Cardiac muscle cell (in vitro differentiated cells and primary cell): Measurements from ENCODE around the gene FAM89B. TPM values are rescaled to one million over a fixed set of nuclear protein-coding genes. Genes with fewer than 3 reads are reported as not detected.

Experiments
- DNase-seq, 2 donors: peaks; one replicate each; pipeline versions ENCODE4 v3.0.0 to v3.0.0-alpha.2; 2010 to 2017; ENCODE audit warnings: low read depth in 1 of 2, low spot score in 1 of 2
- H3K27ac ChIP-seq: fragments of 200-600 bp; sonication (generic); 2 replicates; pipeline ENCODE4 v1.5.1; 2016
- H3K27me3 ChIP-seq: fragments of 200-600 bp; sonication (generic); 2 replicates; pipeline ENCODE4 v1.6.0; 2016; ENCODE audit warnings: control low read depth
- H3K36me3 ChIP-seq: fragments of 200-600 bp; sonication (generic); 2 replicates; pipeline ENCODE4 v1.5.1; 2016; ENCODE audit warnings: control low read depth
- H3K4me1 ChIP-seq: fragments of 200-600 bp; sonication (generic); 2 replicates; pipeline ENCODE4 v1.8.1; 2017; ENCODE audit warnings: low read depth, mild to moderate bottlenecking, mixed run types
- H3K4me3 ChIP-seq: fragments of 200-600 bp; sonication (generic); 2 replicates; pipeline ENCODE4 v1.5.1; 2016; ENCODE audit warnings: mild to moderate bottlenecking
- H3K9me3 ChIP-seq: fragments of 200-600 bp; sonication (generic); 2 replicates; pipeline ENCODE4 v1.5.1; 2017; ENCODE audit warnings: low read depth, mild to moderate bottlenecking, control low read depth
- CTCF ChIP-seq: IDR thresholded peaks from 2 replicates; pipeline ENCODE4 v1.5.1; 2012; ENCODE audit warnings: low read depth, mild to moderate bottlenecking, low read length
- polyA plus RNA-seq: library from polyadenylated mRNA; unstranded; fragments of >200 nt; fragmentation: Nextera tagmentation; extraction: Ambion mirVana; gene quantifications from 2 replicates; pipeline ENCODE4 v1.2.1, GENCODE V29; 2016
- total RNA-seq: library from RNA; depleted of rRNA; stranded (reverse); fragments of >200 nt; gene quantifications from 2 replicates; pipeline ENCODE4 v1.2.3, GENCODE V29; 2016

Gene FAM89B
- total and polyA plus RNA-seq, 2 experiments from 2014 or later: 42.9 to 132 TPM

DNA sequence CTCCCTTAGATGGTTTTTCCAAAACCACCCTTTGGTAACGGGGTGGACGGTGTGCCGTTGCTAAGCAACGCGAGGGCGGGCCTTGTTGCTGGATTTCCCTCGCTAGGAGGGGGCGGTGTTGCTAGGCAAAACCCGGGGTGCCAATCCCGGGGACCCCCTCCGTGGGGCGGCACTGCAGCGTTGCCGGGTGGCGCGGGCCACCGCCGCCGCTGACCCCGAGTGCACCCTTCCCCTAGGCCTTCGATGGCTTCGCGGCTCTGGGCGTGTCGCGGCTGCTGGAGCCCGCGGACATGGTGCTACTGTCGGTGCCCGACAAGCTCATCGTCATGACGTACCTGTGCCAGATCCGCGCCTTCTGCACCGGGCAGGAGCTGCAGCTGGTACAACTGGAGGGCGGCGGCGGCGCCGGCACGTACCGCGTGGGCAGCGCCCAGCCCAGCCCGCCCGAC lies 12.4 kb downstream of the FAM89B start:
- Histone ChIP-seq H3K9me3 (no peaks in the 10 kb centered on the region), H3K27ac (no peak overlapping the region), H3K36me3 (no peaks in the 10 kb centered on the region), H3K27me3 (peaks cover 45% of the 10 kb centered on the region), H3K4me1 (peaks cover 17% of the 10 kb centered on the region), H3K4me3 (no peak overlapping the region)
- TF ChIP-seq CTCF: no peak
- DNase-seq: no peak

DNA sequence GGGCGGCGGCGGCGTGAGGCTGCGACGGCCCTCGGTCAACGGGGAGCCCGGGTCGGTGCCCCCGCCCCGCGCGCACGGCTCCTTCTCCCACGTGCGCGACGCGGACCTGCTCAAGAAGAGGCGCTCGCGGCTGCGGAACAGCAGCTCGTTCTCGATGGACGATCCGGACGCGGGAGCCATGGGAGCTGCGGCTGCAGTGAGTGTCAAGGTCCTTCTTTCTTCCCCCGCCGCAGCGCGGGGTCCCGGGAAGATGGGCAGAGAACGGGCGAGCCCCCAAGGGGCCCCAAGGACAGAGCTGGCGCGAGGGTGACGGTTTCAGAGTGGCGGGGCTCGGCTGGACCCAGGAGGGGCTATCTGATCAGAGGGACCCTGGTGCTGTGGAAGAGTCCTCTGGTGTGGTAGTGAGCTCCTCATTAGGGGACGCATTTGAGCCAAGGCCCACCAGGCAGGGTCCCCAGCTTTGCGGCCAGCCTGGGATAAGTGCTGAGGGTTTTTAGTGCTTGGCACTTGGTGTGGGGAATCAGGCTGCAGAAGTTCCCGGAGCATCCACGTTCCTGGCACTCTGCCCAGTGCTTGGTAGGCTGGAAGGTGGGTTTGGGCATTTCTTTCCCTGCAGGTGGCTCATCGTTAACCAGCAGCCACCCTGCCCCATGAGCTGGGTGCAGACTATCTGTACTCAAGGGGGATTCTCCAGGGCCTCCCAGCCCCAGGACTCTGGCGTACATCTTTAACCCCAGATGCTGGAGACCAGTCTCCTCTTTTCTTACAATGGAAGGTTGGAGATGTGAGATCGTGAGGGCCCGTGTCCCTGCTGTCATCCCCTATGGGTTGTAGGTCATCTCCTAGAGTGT lies 13.3 kb downstream of the FAM89B start:
- H3K9me3 ChIP-seq: no peaks in the 10 kb centered on the region
- TF ChIP-seq CTCF: no peak
- H3K36me3 ChIP-seq: no peaks in the 10 kb centered on the region
- H3K4me1 ChIP-seq: peaks cover 17% of the 10 kb centered on the region
- no peak overlapping the region for H3K4me3 ChIP-seq
- H3K27me3 ChIP-seq: peaks cover 45% of the 10 kb centered on the region
- DNase-seq: no peak
- no peak overlapping the region for H3K27ac ChIP-seq

DNA sequence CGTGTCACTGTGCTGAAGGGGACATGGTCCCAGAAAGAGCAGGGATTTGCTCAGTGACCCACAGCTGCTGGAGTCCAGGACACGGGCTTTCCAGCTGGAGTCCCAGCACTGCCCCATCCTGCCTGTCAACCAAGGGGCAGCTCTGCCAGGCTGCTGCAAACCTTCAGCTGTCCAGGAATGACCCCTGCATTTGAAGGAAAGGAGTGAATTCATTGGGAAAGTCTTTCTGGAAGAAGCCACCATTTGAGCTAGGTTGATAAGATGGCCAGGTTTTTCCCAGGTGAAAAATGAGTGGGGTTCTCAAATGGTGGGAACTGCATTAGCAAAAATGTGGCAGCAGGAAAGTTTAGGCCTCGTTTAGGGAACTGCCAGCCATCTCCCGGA lies 13.9 kb downstream of the FAM89B start:
- H3K27me3 ChIP-seq: peaks cover 45% of the 10 kb centered on the region
- H3K27ac ChIP-seq: peak overlapping the region; percentile 31
- TF ChIP-seq CTCF: no peak
- H3K36me3 ChIP-seq: no peaks in the 10 kb centered on the region
- H3K4me1 ChIP-seq: peaks cover 17% of the 10 kb centered on the region
- DNase-seq: no peak
- H3K4me3 ChIP-seq: no peak overlapping the region
- no peaks in the 10 kb centered on the region for H3K9me3 ChIP-seq

DNA sequence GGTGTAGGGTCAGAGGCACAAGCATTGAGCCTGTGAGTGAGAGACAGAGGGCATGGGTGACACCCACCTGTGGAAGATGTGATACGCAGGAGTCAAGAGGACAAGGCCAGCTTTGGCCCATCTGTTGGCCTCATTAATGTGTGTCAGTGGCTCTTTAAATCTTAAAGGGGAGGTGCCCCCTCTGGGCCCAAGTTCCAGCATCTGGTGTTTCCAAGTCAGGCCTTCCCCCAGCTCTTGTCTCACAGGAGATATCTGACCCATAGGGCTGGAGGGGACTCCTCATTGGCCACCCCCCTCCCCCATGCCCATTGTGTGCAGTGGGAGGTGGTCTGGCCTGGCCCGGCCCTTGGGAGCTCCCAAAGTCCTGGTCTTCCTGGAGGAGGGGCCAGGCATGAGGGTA lies 14.3 kb downstream of the FAM89B start:
- Histone ChIP-seq H3K4me3 (no peak overlapping the region), H3K27me3 (peaks cover 41% of the 10 kb centered on the region), H3K4me1 (peaks cover 17% of the 10 kb centered on the region), H3K9me3 (no peaks in the 10 kb centered on the region), H3K36me3 (no peaks in the 10 kb centered on the region), H3K27ac (peak overlapping the region; percentile 31)
- DNase-seq: peak; percentile 67 to 88
- no peak for TF ChIP-seq CTCF

DNA sequence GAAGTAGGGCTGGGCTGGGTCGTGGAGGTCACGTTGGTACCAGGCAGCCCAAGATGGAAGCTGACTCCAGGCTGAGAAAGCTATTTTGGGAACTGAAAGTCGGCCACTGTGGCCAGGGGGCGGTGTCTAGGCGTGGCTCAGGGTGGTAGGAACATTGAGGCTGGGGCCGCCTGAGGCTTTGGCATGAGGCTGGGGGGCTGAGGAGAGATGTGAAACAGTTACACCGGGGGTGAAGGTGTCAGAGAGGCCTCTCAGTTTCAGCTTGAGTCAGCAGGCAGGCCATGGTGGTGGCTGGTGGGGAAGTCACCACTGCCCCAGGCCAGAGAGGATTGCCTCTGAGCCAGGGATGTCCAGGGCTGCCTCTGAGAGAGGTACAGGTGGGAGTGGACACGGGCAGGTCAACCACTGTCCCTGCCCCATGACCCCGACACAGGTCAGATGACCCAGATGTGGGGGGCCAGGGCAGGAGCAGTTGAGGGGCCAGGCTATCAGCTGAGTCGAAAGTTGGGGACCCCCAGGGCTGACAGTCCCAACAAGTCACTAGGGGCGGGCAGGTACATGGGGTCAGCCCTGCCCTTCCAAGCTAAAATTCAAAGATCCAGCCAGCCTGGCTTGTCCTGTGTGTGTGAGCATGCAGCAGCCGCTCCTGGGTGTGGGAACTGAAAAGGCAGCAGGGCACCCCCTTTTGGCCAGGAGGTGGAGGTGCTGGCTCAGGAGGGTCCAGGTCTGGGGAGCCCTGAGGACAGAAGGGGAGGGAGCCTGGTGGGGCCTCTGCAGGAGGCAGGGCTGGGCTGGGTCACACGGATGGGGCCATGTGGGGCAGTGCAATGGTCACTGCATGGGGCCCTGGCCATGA lies 16.1 kb downstream of the FAM89B start:
- Histone ChIP-seq H3K36me3 (no peaks in the 10 kb centered on the region), H3K4me1 (peaks cover 17% of the 10 kb centered on the region), H3K9me3 (no peaks in the 10 kb centered on the region), H3K4me3 (no peak overlapping the region), H3K27me3 (peaks cover 37% of the 10 kb centered on the region), H3K27ac (peak overlapping the region; percentile 63)
- peak; percentile 48 for TF ChIP-seq CTCF
- DNase-seq: peak; percentile 59 to 71
